Osteocyte (in vitro differentiated cells): Measurements from ENCODE around the gene IFT43. TPM values are rescaled to one million over a fixed set of nuclear protein-coding genes. Genes with fewer than 3 reads are reported as not detected.

ENCODE experiments used
- DNase-seq: peaks from one replicate; pipeline ENCODE4 v3.0.0; 2021; ENCODE audit warnings: mixed read lengths; ENCODE audit not compliant: unreplicated experiment; ENCODE audit errors: extremely low spot score
- H3K27ac Mint-ChIP-seq: one replicate; pipeline ENCODE4 v1.8.0; 2021; ENCODE audit warnings: mild to moderate bottlenecking, mixed read lengths; ENCODE audit not compliant: unreplicated experiment
- H3K27me3 Mint-ChIP-seq: one replicate; pipeline ENCODE4 v1.8.0; 2021; ENCODE audit warnings: mixed read lengths; ENCODE audit not compliant: unreplicated experiment
- H3K36me3 Mint-ChIP-seq: one replicate; pipeline ENCODE4 v1.8.0; 2021; ENCODE audit warnings: mixed read lengths; ENCODE audit not compliant: unreplicated experiment
- H3K4me1 Mint-ChIP-seq: one replicate; pipeline ENCODE4 v1.8.0; 2021; ENCODE audit warnings: mixed read lengths; ENCODE audit not compliant: unreplicated experiment
- H3K4me3 Mint-ChIP-seq: one replicate; pipeline ENCODE4 v1.8.0; 2021; ENCODE audit warnings: mild to moderate bottlenecking, moderate library complexity, mixed read lengths; ENCODE audit not compliant: unreplicated experiment
- H3K9me3 Mint-ChIP-seq: one replicate; pipeline ENCODE4 v1.8.0; 2021; ENCODE audit warnings: mixed read lengths; ENCODE audit not compliant: unreplicated experiment
- total RNA-seq: library from RNA; stranded (reverse); gene quantifications from 2 replicates; pipeline ENCODE4 v1.2.1, GENCODE V29; 2021
- TF ChIP-seq, protein P1 (sequence below): fragments of 200-600 bp; sonication (generic); IDR thresholded peaks from 2 replicates; pipeline ENCODE4 v1.5.0; 2021; ENCODE audit warnings: antibody characterized with exemption, mild to moderate bottlenecking, moderate library complexity

IFT43 gene
- total RNA-seq, 1 donor from 2014 or later, result 29.0 TPM

DNA sequence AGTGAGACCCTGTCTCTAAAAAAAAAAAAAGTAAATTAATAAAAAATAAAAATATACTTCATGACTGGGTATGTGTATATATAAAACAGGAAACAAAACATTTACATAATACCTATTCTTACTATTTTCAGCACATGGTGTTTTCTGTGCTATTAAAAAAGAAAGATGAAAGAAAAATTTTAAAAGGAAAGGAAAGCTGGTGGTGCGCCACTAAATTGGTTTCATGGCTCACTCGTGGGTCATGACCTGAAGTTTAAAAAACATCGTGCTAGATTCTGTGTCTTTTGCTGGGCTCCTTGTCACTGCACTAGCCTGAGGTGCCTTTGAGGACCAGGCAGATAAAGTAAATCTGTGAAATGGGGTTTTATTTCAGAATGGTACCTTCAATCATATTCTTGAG is 69.8 kb downstream of the IFT43 start:
- Mint-ChIP-seq H3K4me3 (no peak overlapping the region), H3K27ac (no peak overlapping the region), H3K27me3 (no peaks in the 10 kb centered on the region), H3K9me3 (no peaks in the 10 kb centered on the region), H3K36me3 (peaks cover 9% of the 10 kb centered on the region), H3K4me1 (no peaks in the 10 kb centered on the region)
- TF ChIP-seq, protein P1, sequence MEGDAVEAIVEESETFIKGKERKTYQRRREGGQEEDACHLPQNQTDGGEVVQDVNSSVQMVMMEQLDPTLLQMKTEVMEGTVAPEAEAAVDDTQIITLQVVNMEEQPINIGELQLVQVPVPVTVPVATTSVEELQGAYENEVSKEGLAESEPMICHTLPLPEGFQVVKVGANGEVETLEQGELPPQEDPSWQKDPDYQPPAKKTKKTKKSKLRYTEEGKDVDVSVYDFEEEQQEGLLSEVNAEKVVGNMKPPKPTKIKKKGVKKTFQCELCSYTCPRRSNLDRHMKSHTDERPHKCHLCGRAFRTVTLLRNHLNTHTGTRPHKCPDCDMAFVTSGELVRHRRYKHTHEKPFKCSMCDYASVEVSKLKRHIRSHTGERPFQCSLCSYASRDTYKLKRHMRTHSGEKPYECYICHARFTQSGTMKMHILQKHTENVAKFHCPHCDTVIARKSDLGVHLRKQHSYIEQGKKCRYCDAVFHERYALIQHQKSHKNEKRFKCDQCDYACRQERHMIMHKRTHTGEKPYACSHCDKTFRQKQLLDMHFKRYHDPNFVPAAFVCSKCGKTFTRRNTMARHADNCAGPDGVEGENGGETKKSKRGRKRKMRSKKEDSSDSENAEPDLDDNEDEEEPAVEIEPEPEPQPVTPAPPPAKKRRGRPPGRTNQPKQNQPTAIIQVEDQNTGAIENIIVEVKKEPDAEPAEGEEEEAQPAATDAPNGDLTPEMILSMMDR, result no peak
- DNase-seq, result no peak

GRCh38 chr14:76056128-76056527 is 70.6 kb downstream of the IFT43 start:
- no peaks in the 10 kb centered on the region for H3K27me3 Mint-ChIP-seq
- DNase-seq, result no peak
- TF ChIP-seq, protein P1, result peak; percentile 43

GRCh38 chr14:76057914-76058313 is 72.4 kb downstream of the IFT43 start:
- Mint-ChIP-seq H3K27me3 (no peaks in the 10 kb centered on the region), H3K4me1 (no peaks in the 10 kb centered on the region), H3K4me3 (no peak overlapping the region), H3K27ac (no peak overlapping the region), H3K9me3 (no peaks in the 10 kb centered on the region), H3K36me3 (peaks cover 20% of the 10 kb centered on the region)
- DNase-seq, result no peak
- TF ChIP-seq, protein P1, result no peak

More at GRCh38 chr14:76056128-76056527, 70.6 kb downstream of the IFT43 start:
- Mint-ChIP-seq H3K9me3 (no peaks in the 10 kb centered on the region), H3K4me1 (no peaks in the 10 kb centered on the region), H3K27ac (no peak overlapping the region), H3K4me3 (no peak overlapping the region), H3K36me3 (peaks cover 14% of the 10 kb centered on the region)

DNA sequence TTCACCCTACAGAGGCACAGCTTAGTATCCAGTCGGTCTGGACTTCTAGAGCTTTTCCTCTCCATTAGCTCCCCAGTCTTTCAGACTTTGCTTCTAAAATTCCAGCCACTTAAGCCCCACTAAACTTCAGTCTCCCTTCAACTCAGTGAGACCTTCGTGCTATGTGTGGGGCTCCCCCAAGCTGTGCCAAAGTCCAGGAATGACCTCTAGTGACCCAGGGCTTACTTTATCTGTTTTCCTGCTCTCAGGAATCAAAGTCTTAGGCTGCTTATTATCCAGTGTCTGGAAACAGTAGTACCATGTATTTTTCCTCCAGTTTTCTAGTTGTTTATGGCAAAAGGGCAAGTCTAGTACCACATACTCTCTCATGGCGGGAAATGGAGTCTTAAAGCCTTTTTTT is 77.8 kb downstream of the IFT43 start:
- Mint-ChIP-seq H3K4me1 (no peaks in the 10 kb centered on the region), H3K27ac (no peak overlapping the region), H3K36me3 (peaks cover 62% of the 10 kb centered on the region), H3K4me3 (no peak overlapping the region), H3K9me3 (peaks cover 8% of the 10 kb centered on the region), H3K27me3 (no peaks in the 10 kb centered on the region)
- DNase-seq, result no peak
- TF ChIP-seq, protein P1, result no peak

- Mint-ChIP-seq H3K36me3 (peaks cover 57% of the 10 kb centered on the region), H3K4me3 (no peak overlapping the region), H3K27me3 (no peaks in the 10 kb centered on the region), H3K9me3 (peaks cover 8% of the 10 kb centered on the region), H3K27ac (no peak overlapping the region), H3K4me1 (no peaks in the 10 kb centered on the region)
- TF ChIP-seq, protein P1, result no peak
- no peak for DNase-seq
These were observed 80.0 kb downstream of the IFT43 start for GRCh38 chr14:76065519-76065918.
